Keratinocyte (primary cell): ENCODE data around the gene ANAPC1.
"Not testable (repeated sequence)": the region's sequence is repeated elsewhere in the genome, so short reads cannot be mapped to it uniquely, and the experiment has no call there.

Experiments
- CTCF ChIP-seq, 3 experiments: IDR thresholded peaks in 1 of 3; conservative IDR thresholded peaks in 1 of 3; optimal IDR thresholded peaks in 1 of 3; 2 replicates in 2 of 3; 3 replicates in 1 of 3; pipeline versions ENCODE3 to v1.5.1; 2011; ENCODE audit warnings: low read length in 3 of 3, mild to moderate bottlenecking in 3 of 3, moderate library complexity in 2 of 3, control low read depth in 1 of 3, inconsistent platforms in 1 of 3; ENCODE audit not compliant: insufficient read depth in 2 of 3; ENCODE audit errors: extremely low read depth in 1 of 3
- EZH2 ChIP-seq: IDR thresholded peaks from one replicate; pipeline ENCODE4 v1.6.1; 2012; ENCODE audit warnings: inconsistent platforms, mild to moderate bottlenecking, low read length, moderate library complexity

- not testable (repeated sequence) for TF ChIP-seq CTCF (optimal IDR thresholded peaks at IDR 0.05 in 1 of 3, IDR thresholded peaks at IDR 0.05 in 1 of 3, conservative IDR thresholded peaks at IDR 0.05 in 1 of 3; ENCODE audit: extremely low read depth in 1 of 3, insufficient read depth in 2 of 3, low read length in 3 of 3); EZH2
These were observed 55.7 kb downstream of the ANAPC1 start for GRCh38 chr2:111828217-111828766.
